ENCODE results near the gene NFIA. TPM values are rescaled to one million over a fixed set of nuclear protein-coding genes. Genes with fewer than 3 reads are reported as not detected.

NFIA gene
- total and polyA plus RNA-seq, 12 donors: 15.6 to 109 (median 66.3) TPM

GRCh38 chr1:61322769-61323168 lies 240.4 kb downstream of the NFIA start:
- Histone ChIP-seq H3K4me1 (replicated peaks in 1 of 2) (peaks cover 4 to 31% of the 10 kb centered on the region in 2 donors), H3K4me3 (no peak overlapping the region), H3K27me3 (no peaks in the 10 kb centered on the region), H3K9me3 (replicated peaks in 1 of 3) (no peaks in the 10 kb centered on the region), H3K27ac (no peak overlapping the region), H3K36me3 (replicated peaks in 1 of 2) (no peaks in the 10 kb centered on the region)
- no peak for DNase-seq
- no peak for TF ChIP-seq CTCF (IDR thresholded peaks at IDR 0.05)
- no peak for TF ChIP-seq POLR2A (IDR thresholded peaks at IDR 0.05)
- intact Hi-C loops (cut with DNase I): no loop called here

GRCh38 chr1:61323681-61324328 lies 241.4 kb downstream of the NFIA start:
- Histone ChIP-seq H3K27me3 (no peaks in the 10 kb centered on the region), H3K4me3 (no peak overlapping the region), H3K9me3 (replicated peaks in 1 of 3) (no peaks in the 10 kb centered on the region), H3K4me1 (replicated peaks in 1 of 2) (peaks cover 0 to 22% of the 10 kb centered on the region in 2 donors), H3K27ac (no peak overlapping the region), H3K36me3 (replicated peaks in 1 of 2) (no peaks in the 10 kb centered on the region)
- WGBS, 4 donors: 95 to 98% (median 97%) methylated on average over 6 of the region's 6 CpGs
- intact Hi-C loops (cut with DNase I): no loop called here
- no peak for DNase-seq
- no peak for TF ChIP-seq CTCF (IDR thresholded peaks at IDR 0.05)
- no peak for TF ChIP-seq POLR2A (IDR thresholded peaks at IDR 0.05)

- intact Hi-C loops (cut with DNase I): no loop called here
- 23 to 43% (median 33%) methylated on average over 2 of the region's 2 CpGs for WGBS, 4 donors
- H3K27ac ChIP-seq: no peak overlapping the region
Measured at GRCh38 chr1:61326713-61327112, 244.4 kb downstream of the NFIA start.

GRCh38 chr1:61327436-61327835 lies 245.1 kb downstream of the NFIA start:
- peaks cover 0 to 15% of the 10 kb centered on the region in 2 donors for H3K4me1 ChIP-seq (replicated peaks in 1 of 2)
- H3K4me3 ChIP-seq: no peak overlapping the region
- WGBS, 4 donors: 86 to 97% (median 96%) methylated on average over 5 of the region's 5 CpGs
- intact Hi-C loops (cut with DNase I): no loop called here
- TF ChIP-seq CTCF (IDR thresholded peaks at IDR 0.05) (no peak), POLR2A (IDR thresholded peaks at IDR 0.05) (no peak)
- no peak for DNase-seq
- no peak overlapping the region for H3K27ac ChIP-seq
- no peaks in the 10 kb centered on the region for H3K27me3 ChIP-seq
- no peaks in the 10 kb centered on the region for H3K9me3 ChIP-seq (replicated peaks in 1 of 3)
- no peaks in the 10 kb centered on the region for H3K36me3 ChIP-seq (replicated peaks in 1 of 2)

More at GRCh38 chr1:61326713-61327112, 244.4 kb downstream of the NFIA start:
- no peak overlapping the region for H3K4me3 ChIP-seq
- TF ChIP-seq CTCF (IDR thresholded peaks at IDR 0.05): no peak
- no peak for TF ChIP-seq POLR2A (IDR thresholded peaks at IDR 0.05)
- H3K36me3 ChIP-seq (replicated peaks in 1 of 2): no peaks in the 10 kb centered on the region
- H3K4me1 ChIP-seq (replicated peaks in 1 of 2): peaks cover 0 to 10% of the 10 kb centered on the region in 2 donors
- no peak for DNase-seq
- H3K9me3 ChIP-seq (replicated peaks in 1 of 3): no peaks in the 10 kb centered on the region
- H3K27me3 ChIP-seq: no peaks in the 10 kb centered on the region
